Mucosa of descending colon (tissue), 3 donors: ENCODE results near the gene PRKCZ. TPM values are rescaled to one million over a fixed set of nuclear protein-coding genes. Genes with fewer than 3 reads are reported as not detected.

ENCODE experiments used
- ATAC-seq: fragments of 200-7000 bp; cut with Tn5 transposase; one replicate; pipeline ENCODE4 v1.9.1; 2020; ENCODE audit warnings: mild to moderate bottlenecking, moderate library complexity
- DNase-seq, 3 donors: peaks; one replicate each; pipeline ENCODE4 v3.0.0-alpha.2; 2020
- H3K36me3 ChIP-seq: fragments of 200-600 bp; one replicate; pipeline ENCODE4 v1.8.0; 2021; ENCODE audit warnings: low read depth, mild to moderate bottlenecking
- H3K4me1 ChIP-seq: fragments of 200-600 bp; one replicate; pipeline ENCODE4 v1.8.0; 2021; ENCODE audit warnings: low read depth, mild to moderate bottlenecking
- H3K4me3 ChIP-seq: fragments of 200-600 bp; one replicate; pipeline ENCODE4 v1.8.0; 2021; ENCODE audit warnings: mild to moderate bottlenecking
- H3K9me3 ChIP-seq: fragments of 200-600 bp; one replicate; pipeline ENCODE4 v1.8.0; 2021; ENCODE audit warnings: mild to moderate bottlenecking
- CTCF ChIP-seq: fragments of 200-600 bp; IDR thresholded peaks from one replicate; pipeline ENCODE4 v1.8.0; 2022; ENCODE audit warnings: antibody characterized with exemption, mild to moderate bottlenecking
- intact Hi-C, 2 donors: fragments of 100-400 bp; cut with DNase I in 1 of 2; cut with micrococcal nuclease in 1 of 2; formaldehyde crosslinking; loops; one replicate each; pipeline versions ENCODE4 v1.11.0 to v1.11.1; 2022; cut with DNase I, micrococcal nuclease
- total RNA-seq, 3 donors: library from RNA; stranded (reverse); fragmentation: NEBNext Ultra II Directional in 2 of 3; extraction: Animal tissue kit (Norgen Biotek cat#: 25700) in 2 of 3; gene quantifications; one replicate each; pipeline versions ENCODE4 v1.2.1 to v1.2.4, GENCODE V29; 2021 to 2023
- donor health status: DM: no; HTN: no; CAD: no; lungs with moderate emphysema.
- donor health status: DM: no; HTN: no; CAD: no.
- donor health status: DM: no; HTN: yes; CAD: no.

The PRKCZ gene
- total RNA-seq, 3 donors from 2014 or later = 38.9 to 80.2 (median 53.7) TPM

GRCh38 chr1:2208309-2209239, 158.4 kb downstream of the PRKCZ start:
- no peak overlapping the region for H3K4me3 ChIP-seq
- H3K4me1 ChIP-seq = peaks cover 46% of the 10 kb centered on the region
- peak; percentile 4 for ATAC-seq

GRCh38 chr1:2209400-2210083, 159.3 kb downstream of the PRKCZ start:
- ATAC-seq = no peak
- peak in 2 of 3 donors; percentile 29 to 58 for DNase-seq
- no peaks in the 10 kb centered on the region for H3K36me3 ChIP-seq
- H3K9me3 ChIP-seq = no peaks in the 10 kb centered on the region
- TF ChIP-seq CTCF = no peak
- intact Hi-C loops = loop anchor here in 1 of 2 donors (10.0 kb wide), 1 partner anchor 105 kb away; no protein-coding TSS in a partner anchor
- H3K4me3 ChIP-seq = no peak overlapping the region
- H3K4me1 ChIP-seq = peaks cover 40% of the 10 kb centered on the region

More at GRCh38 chr1:2208309-2209239, 158.4 kb downstream of the PRKCZ start:
- TF ChIP-seq CTCF = no peak
- Histone ChIP-seq H3K9me3 (no peaks in the 10 kb centered on the region), H3K36me3 (no peaks in the 10 kb centered on the region)
- peak; percentile 53 to 71 (median 66) for DNase-seq
- intact Hi-C loops = loop anchor here in 1 of 2 donors (10.0 kb wide), 1 partner anchor 106 kb away; no protein-coding TSS in a partner anchor

DNA sequence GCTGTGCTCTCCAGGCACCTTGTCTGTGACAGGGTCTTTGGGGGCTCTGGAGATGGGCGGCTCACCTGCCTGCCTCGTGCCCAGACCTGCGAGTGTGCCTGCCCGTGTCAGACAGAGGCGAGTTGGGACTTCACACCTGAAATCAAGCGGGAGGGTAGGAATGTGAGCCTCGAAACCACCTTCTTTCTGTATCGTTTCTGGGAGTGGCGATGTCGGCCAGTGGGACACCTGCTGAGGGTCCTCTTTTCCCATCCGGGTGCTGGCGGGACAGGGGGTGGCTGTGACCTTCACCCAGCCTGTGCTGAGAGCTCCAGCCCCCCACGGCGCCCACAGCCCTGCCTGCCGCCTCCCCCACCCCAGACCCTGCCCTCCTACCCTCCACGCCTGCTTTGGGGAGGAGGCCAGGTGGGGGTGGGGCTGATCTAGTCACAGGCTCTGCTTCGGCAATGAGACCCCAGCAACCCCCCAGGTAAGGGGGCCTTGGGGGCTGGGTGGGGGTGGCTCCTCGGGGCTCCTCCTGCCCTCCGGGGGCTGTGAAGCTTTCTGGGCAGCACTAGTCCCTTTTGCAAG, 160.0 kb downstream of the PRKCZ start:
- Histone ChIP-seq H3K4me1 (peaks cover 40% of the 10 kb centered on the region), H3K36me3 (no peaks in the 10 kb centered on the region), H3K9me3 (no peaks in the 10 kb centered on the region), H3K4me3 (no peak overlapping the region)
- intact Hi-C loops = no loop called here
- DNase-seq (peak in 2 of 3 donors; percentile 36 to 50), ATAC-seq (no peak)
- TF ChIP-seq CTCF = no peak

DNA sequence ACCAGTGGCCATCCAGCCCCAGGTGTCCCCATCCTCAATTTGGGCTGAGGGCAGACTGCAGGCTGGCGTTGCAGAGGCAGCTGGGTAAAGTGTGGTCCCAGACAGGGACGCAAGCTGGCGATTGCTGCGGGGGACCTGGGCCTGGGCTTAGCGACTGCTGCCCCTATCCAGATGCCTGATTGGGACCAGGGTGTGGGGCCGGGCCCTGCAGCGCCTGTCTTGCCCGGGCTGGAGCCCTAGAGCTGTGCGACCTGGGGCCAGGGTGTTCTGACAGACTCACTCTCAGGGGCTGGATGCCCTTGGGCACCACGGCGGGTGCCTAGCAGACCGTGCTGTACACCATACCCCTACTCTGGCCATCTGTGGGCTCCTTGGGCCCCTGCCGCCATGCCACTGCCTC, 160.6 kb downstream of the PRKCZ start:
- intact Hi-C loops = no loop called here
- H3K4me1 ChIP-seq = peaks cover 35% of the 10 kb centered on the region
- peak in 2 of 3 donors; percentile 27 to 55 for DNase-seq
- H3K36me3 ChIP-seq = no peaks in the 10 kb centered on the region
- no peak for ATAC-seq
- no peak overlapping the region for H3K4me3 ChIP-seq
- no peak for TF ChIP-seq CTCF
- H3K9me3 ChIP-seq = no peaks in the 10 kb centered on the region

GRCh38 chr1:2212274-2212531, 162.0 kb downstream of the PRKCZ start:
- H3K4me1 ChIP-seq = peaks cover 33% of the 10 kb centered on the region
- no peak for ATAC-seq
- no peaks in the 10 kb centered on the region for H3K9me3 ChIP-seq
- H3K4me3 ChIP-seq = no peak overlapping the region
- intact Hi-C loops = no loop called here
- no peaks in the 10 kb centered on the region for H3K36me3 ChIP-seq
- DNase-seq = peak in 1 of 3 donors; percentile 61
- no peak for TF ChIP-seq CTCF
